ENCODE data around the gene ARL13A.

GRCh38 chrX:101009090-101009489 is 39.6 kb downstream of the ARL13A start:
- no peak for TF ChIP-seq CTCF (IDR thresholded peaks at IDR 0.05)
- TF ChIP-seq POLR2A (IDR thresholded peaks at IDR 0.05), result no peak

All from transverse colon (tissue), 3 donors.